ENCODE measurements around the gene HOOK2. TPM values are rescaled to one million over a fixed set of nuclear protein-coding genes. Genes with fewer than 3 reads are reported as not detected.

The HOOK2 gene
- total RNA-seq, 1 experiment from 2014 or later = 96.3 TPM

GRCh38 chr19:12777217-12778016, 2.1 kb upstream of the HOOK2 start:
- H3K9ac ChIP-seq (ENCODE audit: low read length) = peak overlapping the region; percentile 78
- no peaks in the 10 kb centered on the region for H4K20me1 ChIP-seq (ENCODE audit: insufficient read depth)
- H3K9me2 ChIP-seq (ENCODE audit: insufficient read depth) = no peaks in the 10 kb centered on the region
- H3K4me1 ChIP-seq (ENCODE audit: control insufficient read depth in 1 of 2, insufficient read depth in 2 of 2, low read length in 2 of 2) = peaks cover 49 to 77% of the 10 kb centered on the region in 2 experiments
- no peak overlapping the region for H2AFZ ChIP-seq (ENCODE audit: low read depth, low read length, poor library complexity, severe bottlenecking)
- no peak for TF ChIP-seq JUND (IDR thresholded peaks at IDR 0.05)
- peak; percentile 35 for TF ChIP-seq YY1 (IDR thresholded peaks at IDR 0.05; ENCODE audit: extremely low read depth, insufficient replicate concordance, low read depth, low read length)
- peak; percentile 87 to 95 (median 94); a peak in 5 of 6 replicates for TF ChIP-seq CTCF (IDR thresholded peaks at IDR 0.05 in 2 of 3, conservative IDR thresholded peaks at IDR 0.05 in 1 of 3; ENCODE audit: borderline replicate concordance in 1 of 3, insufficient read depth in 1 of 3, low read depth in 2 of 3, low read length in 2 of 3)
- TF ChIP-seq REST (IDR thresholded peaks at IDR 0.05; ENCODE audit: low read depth) = no peak
- TF ChIP-seq RAD21 (IDR thresholded peaks at IDR 0.05; ENCODE audit: low read depth) = peak; percentile 93
- TF ChIP-seq CEBPB (IDR thresholded peaks at IDR 0.05; ENCODE audit: low read depth) = no peak
- peak; percentile 22; the same call in 1 of the 2 replicates for TF ChIP-seq ZFX (IDR thresholded peaks at IDR 0.05)
- peak; percentile 51; the same call in 1 of the 2 replicates for TF ChIP-seq MAX (IDR thresholded peaks at IDR 0.05)
- 0 out of 2 replicates have a peak, but pooled peaks have one; percentile 7 for TF ChIP-seq POLR2AphosphoS5 (IDR thresholded peaks at IDR 0.05; ENCODE audit: low read depth, low read length)
- intact Hi-C loops (cut with micrococcal nuclease) = loop anchor here (1.0 to 5.0 kb wide), 3 partner anchors 15 to 70 kb away; no protein-coding TSS in a partner anchor
- no peaks in the 10 kb centered on the region for H3K27me3 ChIP-seq (ENCODE audit: insufficient read depth, low read length)
- no peaks in the 10 kb centered on the region for H3K9me3 ChIP-seq (ENCODE audit: control insufficient read depth in 1 of 2, insufficient read depth in 1 of 2, low read depth in 1 of 2, low read length in 2 of 2)
- peak overlapping the region; percentile 66 to 68 for H3K4me3 ChIP-seq (replicated peaks in 1 of 2; ENCODE audit: low read depth in 1 of 2, low read length in 2 of 2)
- ATAC-seq (peak; percentile 41), DNase-seq (ENCODE audit: low read depth, low spot score) (no peak)
- no peaks in the 10 kb centered on the region for H3K36me3 ChIP-seq (ENCODE audit: control insufficient read depth in 1 of 2, insufficient read depth in 2 of 2, low read length in 2 of 2)
- no TSS peak for BruUV-seq (replicated peaks)
- ChIA-PET RAD21 (ENCODE audit: low non-redundant PET in 1 of 2, low total read pairs in 2 of 2, uncharacterized antibody in 2 of 2, unreplicated experiment in 2 of 2) (interaction anchor here (1.0 to 2.7 kb wide), 5 partner anchors 11 to 19 kb away, joined by 3 to 15 read pairs (median 8); partner anchors contain the start of gene JUNB (in 2 of the 2)), CTCF (interaction anchor here (0.6 to 7.0 kb wide), 11 partner anchors 11 to 70 kb away, joined by 3 to 88 read pairs (median 8); partner anchors contain the start of genes GET3, JUNB and RTBDN), POLR2A (interaction anchor here (0.6 to 8.8 kb wide), 4 partner anchors 16 to 61 kb away, joined by 3 to 172 read pairs (median 4); partner anchors contain the start of genes JUNB and RNASEH2A)
- peak overlapping the region; percentile 85 for H3K4me2 ChIP-seq (ENCODE audit: low read length)
- peaks cover 6% of the 10 kb centered on the region; the same call in 1 of the 2 replicates for H3K79me2 ChIP-seq (ENCODE audit: insufficient read depth, low read length)
- H3K27ac ChIP-seq (ENCODE audit: low read depth, low read length) = peak overlapping the region; percentile 96

Measured in HCT116 (cell line).